GM12801 (cell line): ENCODE measurements around the gene PRRC2B.

Experiments used
- TF ChIP-seq, protein P1 (sequence below): IDR thresholded peaks from one replicate; pipeline ENCODE4 v1.5.1; 2011; ENCODE audit warnings: control low read depth; ENCODE audit not compliant: insufficient read length; ENCODE audit errors: extremely low read depth

The PRRC2B gene

GRCh38 chr9:131418143-131419025, 24.5 kb downstream of the PRRC2B start:
- TF ChIP-seq, protein P1, sequence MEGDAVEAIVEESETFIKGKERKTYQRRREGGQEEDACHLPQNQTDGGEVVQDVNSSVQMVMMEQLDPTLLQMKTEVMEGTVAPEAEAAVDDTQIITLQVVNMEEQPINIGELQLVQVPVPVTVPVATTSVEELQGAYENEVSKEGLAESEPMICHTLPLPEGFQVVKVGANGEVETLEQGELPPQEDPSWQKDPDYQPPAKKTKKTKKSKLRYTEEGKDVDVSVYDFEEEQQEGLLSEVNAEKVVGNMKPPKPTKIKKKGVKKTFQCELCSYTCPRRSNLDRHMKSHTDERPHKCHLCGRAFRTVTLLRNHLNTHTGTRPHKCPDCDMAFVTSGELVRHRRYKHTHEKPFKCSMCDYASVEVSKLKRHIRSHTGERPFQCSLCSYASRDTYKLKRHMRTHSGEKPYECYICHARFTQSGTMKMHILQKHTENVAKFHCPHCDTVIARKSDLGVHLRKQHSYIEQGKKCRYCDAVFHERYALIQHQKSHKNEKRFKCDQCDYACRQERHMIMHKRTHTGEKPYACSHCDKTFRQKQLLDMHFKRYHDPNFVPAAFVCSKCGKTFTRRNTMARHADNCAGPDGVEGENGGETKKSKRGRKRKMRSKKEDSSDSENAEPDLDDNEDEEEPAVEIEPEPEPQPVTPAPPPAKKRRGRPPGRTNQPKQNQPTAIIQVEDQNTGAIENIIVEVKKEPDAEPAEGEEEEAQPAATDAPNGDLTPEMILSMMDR: no peak

DNA sequence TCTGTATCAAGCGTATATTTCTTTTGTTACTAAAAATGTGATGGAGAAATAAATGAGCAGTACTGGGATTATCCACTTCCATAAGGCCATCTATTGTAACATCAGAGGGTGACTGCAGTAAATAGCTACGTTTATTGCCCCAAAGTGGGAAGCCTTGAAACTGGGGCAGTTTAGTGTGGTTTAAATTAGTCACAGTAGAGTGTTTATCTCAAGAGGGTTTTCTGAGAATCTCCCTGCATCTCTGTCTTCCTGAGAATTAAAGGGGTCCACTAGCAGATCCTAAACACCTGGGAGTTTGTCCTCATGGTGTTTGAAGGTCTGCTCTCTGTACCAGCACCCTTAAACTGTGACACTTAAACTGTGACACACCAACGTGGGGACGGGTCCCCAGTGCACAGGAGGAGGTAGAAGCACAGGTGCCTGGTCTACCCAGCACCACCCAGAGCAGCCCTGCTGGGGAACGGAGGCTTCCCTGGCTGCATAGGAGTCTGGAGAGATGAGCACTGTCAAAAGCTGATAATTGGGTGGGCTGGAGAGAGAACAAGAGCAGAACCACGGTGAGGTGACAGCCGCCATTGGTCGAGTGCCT, 25.2 kb downstream of the PRRC2B start:
- TF ChIP-seq, protein P1: no peak

DNA sequence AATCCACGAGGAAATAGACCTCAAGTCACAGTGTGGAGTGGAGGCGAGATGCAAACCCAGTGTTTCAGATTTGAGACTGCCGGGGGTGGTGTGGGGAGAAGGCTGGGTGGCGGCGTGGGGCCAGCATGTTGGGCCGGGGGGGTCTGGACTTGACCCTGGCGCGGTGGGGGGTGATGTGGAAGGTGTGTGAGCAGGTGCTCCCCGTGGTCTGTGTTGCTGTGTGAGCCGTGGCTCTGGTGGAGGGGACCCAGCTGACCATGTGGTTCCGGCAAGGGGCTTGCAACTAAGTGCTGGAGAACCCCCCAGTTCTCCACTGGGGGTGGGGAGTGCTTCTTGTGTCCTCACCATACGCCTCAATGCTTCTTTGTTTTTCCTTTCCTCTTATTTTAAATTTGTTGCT, 25.8 kb downstream of the PRRC2B start:
- TF ChIP-seq, protein P1: no peak

- TF ChIP-seq, protein P1: no peak
These were observed 27.2 kb downstream of the PRRC2B start for GRCh38 chr9:131420980-131421624.

GRCh38 chr9:131421691-131422090, 27.8 kb downstream of the PRRC2B start:
- TF ChIP-seq, protein P1: no peak

DNA sequence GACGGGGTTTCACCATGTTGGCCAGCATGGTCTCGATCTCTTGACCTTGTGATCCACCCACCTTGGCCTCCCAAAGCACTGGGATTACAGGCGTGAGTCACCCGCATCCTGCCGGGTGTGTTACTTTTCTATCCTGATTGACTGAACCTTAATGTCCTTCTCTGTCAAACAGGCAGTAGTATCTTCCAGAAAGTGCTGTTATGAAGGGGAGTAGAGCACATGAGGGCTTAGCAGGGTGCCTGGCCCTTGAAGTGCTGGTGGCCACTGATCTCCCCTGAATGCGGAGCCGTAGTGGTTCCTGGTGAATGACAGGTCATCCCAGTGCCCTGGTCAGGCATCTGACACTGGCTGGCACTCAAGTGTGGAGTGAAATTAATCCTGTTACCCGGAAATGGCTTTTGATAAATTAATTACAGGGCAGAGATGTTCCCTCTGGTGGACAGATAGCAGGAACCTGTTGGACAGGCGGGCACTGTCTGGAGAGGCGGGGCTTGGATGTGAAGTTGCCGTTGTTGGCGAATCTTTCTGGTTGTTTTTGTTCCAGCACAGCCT, 28.4 kb downstream of the PRRC2B start:
- TF ChIP-seq, protein P1: no peak

GRCh38 chr9:131423171-131423581, 29.3 kb downstream of the PRRC2B start:
- TF ChIP-seq, protein P1: no peak
